Endothelial cell of umbilical vein (primary cell): Measurements from ENCODE around the gene ZNF507. TPM values are rescaled to one million over a fixed set of nuclear protein-coding genes. Genes with fewer than 3 reads are reported as not detected.
A peak's percentile ranks its signal among the peaks of the same experiment; 100 is the strongest.

Source experiments
- BruUV-seq: library from RNA; stranded (reverse); fragments of 400-500 nt; replicated peaks from 2 replicates; lab custom pipeline; 2021; lab: Mats Ljungman, UMichigan
- CTCF ChIA-PET: fragments of 300-600, 350-600 bp; sonication (Branson Sonifier 250); formaldehyde crosslinking; loops from one replicate; lab custom pipeline; 2021; ENCODE audit warnings: antibody characterized with exemption, inconsistent platforms; lab: Charles Lee
- POLR2A ChIA-PET: fragments of 300-600, 350-600 bp; sonication (Branson Sonifier 250); formaldehyde crosslinking; loops from one replicate; lab custom pipeline; 2021; ENCODE audit warnings: antibody characterized with exemption, inconsistent platforms; lab: Charles Lee
- DNase-seq: peaks from one replicate; pipeline ENCODE4 v3.0.0-alpha.2; 2011; ENCODE audit warnings: low read depth, low spot score
- FAIRE-seq: peaks from 2 replicates; lab custom pipeline; 2011; peaks lifted over from hg19 to GRCh38; lab: Jason Lieb, UNC
- H2AFZ ChIP-seq: 2 replicates; pipeline ENCODE4 v1.6.0; 2012; ENCODE audit warnings: low read depth, low read length, control low read depth, inconsistent platforms
- H3K27ac ChIP-seq: 2 replicates; pipeline ENCODE4 v1.5.1; 2011; ENCODE audit warnings: low read depth, mild to moderate bottlenecking, control low read depth, low read length, moderate library complexity; ENCODE audit not compliant: insufficient read depth
- H3K27me3 ChIP-seq, 2 experiments: 2 replicates each; pipeline versions ENCODE4 v1.6.0 to v1.6.1; 2011; ENCODE audit warnings: low read length in 2 of 2, mixed read lengths in 1 of 2; ENCODE audit not compliant: control insufficient read depth in 2 of 2, insufficient read depth in 2 of 2
- H3K36me3 ChIP-seq, 2 experiments: 2 replicates in 1 of 2; 3 replicates in 1 of 2; pipeline ENCODE4 v1.5.1; 2011; ENCODE audit warnings: low read length in 2 of 2, mild to moderate bottlenecking in 1 of 2, moderate library complexity in 1 of 2; ENCODE audit not compliant: control insufficient read depth in 2 of 2, insufficient read depth in 2 of 2; ENCODE audit errors: extremely low read depth in 1 of 2
- H3K4me1 ChIP-seq: 3 replicates; pipeline ENCODE4 v1.5.1; 2011; ENCODE audit warnings: mild to moderate bottlenecking, low read length; ENCODE audit not compliant: control insufficient read depth, insufficient read depth; ENCODE audit errors: extremely low read depth
- H3K4me2 ChIP-seq: 2 replicates; pipeline ENCODE4 v1.6.1; 2011; ENCODE audit warnings: low read length, control low read depth, mixed read lengths; ENCODE audit not compliant: insufficient read depth
- H3K4me3 ChIP-seq, 3 experiments: fragments of 200-600 bp in 1 of 3; sonication (generic), shearing (Covaris generic) in 1 of 3; replicated peaks in 1 of 3; 2 replicates each; pipeline ENCODE4 v1.5.1; 2011 to 2016; ENCODE audit warnings: control low read depth in 3 of 3, low read length in 3 of 3, mild to moderate bottlenecking in 2 of 3, inconsistent platforms in 1 of 3, low read depth in 1 of 3, moderate library complexity in 1 of 3; ENCODE audit not compliant: insufficient read depth in 1 of 3
- H3K79me2 ChIP-seq: 2 replicates; pipeline ENCODE4 v1.6.0; 2012; ENCODE audit warnings: low read length, inconsistent platforms; ENCODE audit not compliant: control insufficient read depth, insufficient read depth
- H3K9ac ChIP-seq: replicated peaks from 2 replicates; pipeline ENCODE3; 2011; ENCODE audit warnings: low read length, control low read depth; ENCODE audit not compliant: insufficient read depth; ENCODE audit errors: extremely low read depth
- H3K9me1 ChIP-seq: replicated peaks from 3 replicates; pipeline ENCODE4 v1.6.0; 2011; ENCODE audit warnings: mild to moderate bottlenecking, low read length; ENCODE audit not compliant: control insufficient read depth, insufficient read depth; ENCODE audit errors: extremely low read depth
- H3K9me3 ChIP-seq: replicated peaks from 2 replicates; pipeline ENCODE4 v1.5.1; 2012; ENCODE audit warnings: low read length, inconsistent platforms; ENCODE audit not compliant: control insufficient read depth, insufficient read depth
- H4K20me1 ChIP-seq: replicated peaks from 2 replicates; pipeline ENCODE3; 2011; ENCODE audit warnings: mild to moderate bottlenecking, low read length; ENCODE audit not compliant: control insufficient read depth, insufficient read depth; ENCODE audit errors: extremely low read depth
- EZH2 ChIP-seq: IDR thresholded peaks from 2 replicates; pipeline ENCODE4 v1.6.1; 2012; ENCODE audit warnings: borderline replicate concordance, low read depth, mild to moderate bottlenecking, moderate library complexity, low read length, inconsistent platforms; ENCODE audit not compliant: severe bottlenecking
- FOS ChIP-seq: IDR thresholded peaks from 2 replicates; pipeline ENCODE4 v1.6.1; 2011; ENCODE audit warnings: mild to moderate bottlenecking, low read length, moderate library complexity, borderline replicate concordance; ENCODE audit not compliant: insufficient read depth
- GATA2 ChIP-seq: IDR thresholded peaks from 2 replicates; pipeline ENCODE4 v1.7.0; 2011; ENCODE audit warnings: low read depth, mild to moderate bottlenecking, moderate library complexity, mixed read lengths, low read length; ENCODE audit not compliant: insufficient read length, insufficient read depth
- JUN ChIP-seq: IDR thresholded peaks from 2 replicates; pipeline ENCODE4 v1.6.1; 2011; ENCODE audit warnings: borderline replicate concordance, low read depth; ENCODE audit not compliant: insufficient read length, insufficient read depth
- MYC ChIP-seq: IDR thresholded peaks from one replicate; pipeline ENCODE4 v1.6.1; 2011; ENCODE audit warnings: mild to moderate bottlenecking, low read depth, low read length
- POLR2A ChIP-seq: IDR thresholded peaks from 2 replicates; pipeline ENCODE4 v1.6.1; 2012; ENCODE audit warnings: low read depth, mild to moderate bottlenecking, control low read depth, low read length
- dilution Hi-C: fragments of 300-500 bp; cut with MboI; formaldehyde crosslinking; loops from one replicate; pipeline ENCODE4 v1.15.0; 2019; ENCODE audit warnings: low sequenced_read_pairs; ENCODE audit not compliant: extremely low pct_ligation_motif_present
- intact Hi-C: fragments of 100-400 bp; cut with micrococcal nuclease; formaldehyde crosslinking; loops from one replicate; pipeline ENCODE4 v1.10.0; 2022
- polyA plus RNA-seq, 4 experiments: library from polyadenylated mRNA; depleted of rRNA in 3 of 4; stranded (reverse) in 3 of 4; unstranded in 1 of 4; fragments of >200 nt; gene quantifications; 2 replicates each; pipeline versions ENCODE4 v1.2.1 to v1.2.3, GENCODE V29; 2011 to 2012; ENCODE audit warnings: missing spikeins in 1 of 4
- total RNA-seq: library from RNA; stranded (reverse); gene quantifications from 2 replicates; pipeline ENCODE4 v1.2.3, GENCODE V29; 2021
- TF ChIP-seq, protein P1 (sequence below), 2 donors: IDR thresholded peaks; 1 replicate in 1 of 2; 2 replicates in 1 of 2; pipeline ENCODE4 v1.5.1; 2011; ENCODE audit warnings: low read length in 2 of 2, mild to moderate bottlenecking in 2 of 2, moderate library complexity in 2 of 2, control low read depth in 1 of 2, inconsistent platforms in 1 of 2, low read depth in 1 of 2; ENCODE audit not compliant: insufficient read depth in 1 of 2; ENCODE audit errors: extremely low read depth in 1 of 2
- TF ChIP-seq, protein P2 (sequence below): IDR thresholded peaks from 2 replicates; pipeline ENCODE4 v1.6.1; 2011; ENCODE audit not compliant: insufficient read depth, insufficient read length

Gene ZNF507
- total and polyA plus RNA-seq, 2 donors (not counting 3 experiments of a cell fraction or from before 2014, with no cell fraction given), result 6.8 to 23.0 TPM

DNA sequence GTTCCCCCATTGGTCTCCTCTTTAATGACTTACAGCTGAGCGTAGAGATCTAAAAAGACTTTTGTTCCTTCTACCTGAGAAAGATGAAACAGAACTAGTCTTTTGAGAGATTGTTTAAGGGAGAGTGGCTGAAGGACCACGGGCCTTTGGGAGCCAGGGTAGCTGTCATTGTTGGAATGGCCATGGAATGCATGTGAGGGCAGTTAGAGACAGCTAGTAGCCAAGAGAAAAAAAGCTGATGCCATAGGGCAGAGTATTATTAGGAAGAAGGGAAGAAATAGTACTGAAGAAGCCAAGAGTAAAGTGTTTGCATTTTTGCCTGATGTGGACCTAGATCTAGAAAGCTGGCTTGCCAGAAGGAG, 5.6 kb downstream of the ZNF507 start:
- peaks cover 67% of the 10 kb centered on the region for H3K79me2 ChIP-seq
- no peak overlapping the region for H3K4me3 ChIP-seq
- H3K9me3 ChIP-seq, result no peaks in the 10 kb centered on the region
- no TSS peak for BruUV-seq
- no peaks in the 10 kb centered on the region for H3K27me3 ChIP-seq
- dilution Hi-C loops (no loop called here), intact Hi-C loops (no loop called here)
- no peaks in the 10 kb centered on the region for H4K20me1 ChIP-seq
- FAIRE-seq (no peak), DNase-seq (peak; percentile 19)
- peaks cover 32% of the 10 kb centered on the region for H3K4me1 ChIP-seq
- ChIA-PET CTCF (no interaction called here), POLR2A (no interaction called here)
- TF ChIP-seq, protein P1, sequence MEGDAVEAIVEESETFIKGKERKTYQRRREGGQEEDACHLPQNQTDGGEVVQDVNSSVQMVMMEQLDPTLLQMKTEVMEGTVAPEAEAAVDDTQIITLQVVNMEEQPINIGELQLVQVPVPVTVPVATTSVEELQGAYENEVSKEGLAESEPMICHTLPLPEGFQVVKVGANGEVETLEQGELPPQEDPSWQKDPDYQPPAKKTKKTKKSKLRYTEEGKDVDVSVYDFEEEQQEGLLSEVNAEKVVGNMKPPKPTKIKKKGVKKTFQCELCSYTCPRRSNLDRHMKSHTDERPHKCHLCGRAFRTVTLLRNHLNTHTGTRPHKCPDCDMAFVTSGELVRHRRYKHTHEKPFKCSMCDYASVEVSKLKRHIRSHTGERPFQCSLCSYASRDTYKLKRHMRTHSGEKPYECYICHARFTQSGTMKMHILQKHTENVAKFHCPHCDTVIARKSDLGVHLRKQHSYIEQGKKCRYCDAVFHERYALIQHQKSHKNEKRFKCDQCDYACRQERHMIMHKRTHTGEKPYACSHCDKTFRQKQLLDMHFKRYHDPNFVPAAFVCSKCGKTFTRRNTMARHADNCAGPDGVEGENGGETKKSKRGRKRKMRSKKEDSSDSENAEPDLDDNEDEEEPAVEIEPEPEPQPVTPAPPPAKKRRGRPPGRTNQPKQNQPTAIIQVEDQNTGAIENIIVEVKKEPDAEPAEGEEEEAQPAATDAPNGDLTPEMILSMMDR (IDR thresholded peaks at IDR 0.05; ENCODE audit: extremely low read depth in 1 of 2, insufficient read depth in 1 of 2, low read depth in 1 of 2, low read length in 2 of 2), result no peak
- TF ChIP-seq POLR2A (no peak), MYC (no peak), JUN (no peak), EZH2 (no peak), FOS (no peak), GATA2 (no peak)
- TF ChIP-seq, protein P2, sequence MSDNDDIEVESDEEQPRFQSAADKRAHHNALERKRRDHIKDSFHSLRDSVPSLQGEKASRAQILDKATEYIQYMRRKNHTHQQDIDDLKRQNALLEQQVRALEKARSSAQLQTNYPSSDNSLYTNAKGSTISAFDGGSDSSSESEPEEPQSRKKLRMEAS, result no peak
- H2AFZ ChIP-seq, result no peak overlapping the region
- H3K4me2 ChIP-seq, result no peak overlapping the region
- no peaks in the 10 kb centered on the region for H3K9me1 ChIP-seq
- H3K27ac ChIP-seq, result no peak overlapping the region
- H3K9ac ChIP-seq, result no peak overlapping the region
- peaks cover 20 to 23% of the 10 kb centered on the region in 2 experiments for H3K36me3 ChIP-seq
